Lower leg skin (tissue), 4 donors: ENCODE data around the gene GORASP1. TPM values are rescaled to one million over a fixed set of nuclear protein-coding genes. Genes with fewer than 3 reads are reported as not detected.

ENCODE experiments used
- DNase-seq, 2 donors: peaks; one replicate each; pipeline ENCODE4 v3.0.0-alpha.2; 2019; ENCODE audit warnings: low spot score in 2 of 2
- H3K4me3 ChIP-seq: fragments of 200-600 bp; sonication (generic); 2 replicates; pipeline ENCODE4 v1.5.1; 2017; ENCODE audit warnings: mild to moderate bottlenecking, low read depth; ENCODE audit not compliant: poor library complexity, severe bottlenecking
- CTCF ChIP-seq, 3 donors: fragments of 450-650 bp; IDR thresholded peaks; one replicate each; pipeline ENCODE4 v1.5.1; 2016; ENCODE audit warnings: antibody characterized with exemption in 3 of 3, mild to moderate bottlenecking in 3 of 3, moderate library complexity in 2 of 3
- POLR2A ChIP-seq, 2 donors: fragments of 450-650 bp; IDR thresholded peaks; one replicate each; pipeline ENCODE4 v1.6.1; 2016 to 2017; ENCODE audit warnings: antibody characterized with exemption in 2 of 2, mild to moderate bottlenecking in 1 of 2, moderate library complexity in 1 of 2
- WGBS, 2 donors: methylation state at CpG; one replicate each; pipeline ENCODE4 v1.1.5; 2018; 5-methylcytosine and 5-hydroxymethylcytosine counted together
- intact Hi-C: fragments of 100-400 bp; cut with DNase I; formaldehyde crosslinking; loops from one replicate; pipeline ENCODE4 v1.15.0; 2023; ENCODE audit warnings: low total_unique reads
- total RNA-seq, 4 donors: library from RNA; depleted of rRNA; stranded (reverse); fragments of >200 nt; gene quantifications; one replicate each; pipeline ENCODE4 v1.1.0, GENCODE V29; 2016

The GORASP1 gene
- total RNA-seq, 4 donors from 2014 or later = 40.1 to 87.4 (median 56.4) TPM

- TF ChIP-seq POLR2A (IDR thresholded peaks at IDR 0.05) = no peak
- TF ChIP-seq CTCF (IDR thresholded peaks at IDR 0.05) = no peak
- no peak overlapping the region for H3K4me3 ChIP-seq
- DNase-seq = peak in 1 of 2 donors; percentile 83
- intact Hi-C loops = no loop called here
- 92 to 96% methylated on average over 8 of the region's 8 CpGs for WGBS, 2 donors
Observed at GRCh38 chr3:39098473-39099000, 8.9 kb downstream of the GORASP1 start.

GRCh38 chr3:39097716-39098472 is 9.5 kb downstream of the GORASP1 start:
- DNase-seq = peak in 1 of 2 donors; percentile 82
- 70 to 83% methylated on average over 8 of the region's 8 CpGs for WGBS, 2 donors
- TF ChIP-seq CTCF (IDR thresholded peaks at IDR 0.05) = no peak
- TF ChIP-seq POLR2A (IDR thresholded peaks at IDR 0.05) = no peak
- H3K4me3 ChIP-seq = no peak overlapping the region
- intact Hi-C loops = no loop called here

GRCh38 chr3:39096775-39097174 is 10.7 kb downstream of the GORASP1 start:
- TF ChIP-seq CTCF (IDR thresholded peaks at IDR 0.05) = no peak
- no peak for TF ChIP-seq POLR2A (IDR thresholded peaks at IDR 0.05)
- no peak overlapping the region for H3K4me3 ChIP-seq
- DNase-seq = no peak
- 33 to 34% methylated on average over 3 of the region's 3 CpGs for WGBS, 2 donors
- intact Hi-C loops = no loop called here

DNA sequence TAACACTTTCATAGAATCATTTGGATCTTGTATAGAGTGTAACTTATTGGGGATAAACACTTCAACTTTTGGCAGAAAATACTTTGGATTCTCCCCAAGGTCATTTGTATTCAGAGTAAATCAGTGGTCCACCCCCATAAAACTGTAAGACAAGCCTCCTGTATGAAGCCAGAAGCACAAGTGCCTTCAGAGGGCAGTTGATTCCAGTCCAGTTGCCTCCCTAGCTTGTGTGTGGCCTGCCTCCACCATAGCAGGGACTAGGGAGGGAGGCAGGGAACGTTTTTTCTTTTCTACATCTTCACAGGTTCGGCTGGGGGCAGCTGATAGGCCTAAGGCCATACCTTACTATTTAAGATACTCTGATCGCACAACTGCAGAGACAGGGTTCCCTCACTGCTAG is 11.6 kb downstream of the GORASP1 start:
- intact Hi-C loops = no loop called here
- TF ChIP-seq POLR2A (IDR thresholded peaks at IDR 0.05) = no peak
- no peak for TF ChIP-seq CTCF (IDR thresholded peaks at IDR 0.05)
- 65 to 68% methylated on average over 3 of the region's 3 CpGs for WGBS, 2 donors
- DNase-seq = no peak
- no peak overlapping the region for H3K4me3 ChIP-seq

DNA sequence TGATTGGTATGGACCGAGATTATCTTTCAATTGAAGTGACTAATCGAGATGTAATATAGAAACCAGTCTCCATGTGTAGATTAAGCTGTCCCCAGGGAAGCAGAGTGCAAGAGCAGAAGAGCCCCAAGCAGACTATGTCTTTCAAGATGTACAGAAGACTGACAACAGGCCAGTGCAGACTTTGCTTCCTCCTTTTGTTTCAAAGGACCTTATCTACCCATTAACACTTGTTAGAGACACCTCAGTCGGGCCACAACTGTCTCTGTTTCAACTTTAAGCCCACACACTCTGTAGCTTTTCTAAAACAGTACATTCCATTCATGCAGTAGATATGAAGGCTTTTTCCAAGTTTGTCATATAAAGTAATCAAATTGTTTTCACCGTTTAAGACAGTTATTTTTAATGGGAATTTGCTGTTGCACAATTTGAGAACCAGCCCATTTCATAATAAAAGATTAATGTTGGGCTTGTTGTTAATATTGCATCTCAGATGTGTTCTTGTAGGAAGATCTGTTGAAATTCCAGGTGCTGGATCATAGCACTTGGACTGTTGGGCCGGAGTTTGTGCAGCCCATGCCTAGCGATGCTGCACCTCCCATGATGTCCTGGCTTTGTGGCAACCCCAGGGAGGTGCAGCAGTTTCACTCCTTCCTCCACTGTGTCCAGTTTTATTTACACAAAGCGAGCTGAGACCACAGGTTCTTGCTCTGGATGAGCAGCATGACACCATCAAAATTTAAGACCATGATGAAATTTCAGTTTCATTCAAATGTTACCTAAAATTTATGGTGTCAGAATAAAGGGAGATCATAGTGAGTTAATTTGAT is 12.4 kb downstream of the GORASP1 start:
- intact Hi-C loops = no loop called here
- DNase-seq = peak in 1 of 2 donors; percentile 57
- TF ChIP-seq CTCF (IDR thresholded peaks at IDR 0.05) = no peak
- no peak for TF ChIP-seq POLR2A (IDR thresholded peaks at IDR 0.05)
- WGBS, 2 donors = 80 to 84% methylated on average over 7 of the region's 7 CpGs
- no peak overlapping the region for H3K4me3 ChIP-seq
